ENCODE measurements around the gene LGALSL.

LGALSL gene

DNA sequence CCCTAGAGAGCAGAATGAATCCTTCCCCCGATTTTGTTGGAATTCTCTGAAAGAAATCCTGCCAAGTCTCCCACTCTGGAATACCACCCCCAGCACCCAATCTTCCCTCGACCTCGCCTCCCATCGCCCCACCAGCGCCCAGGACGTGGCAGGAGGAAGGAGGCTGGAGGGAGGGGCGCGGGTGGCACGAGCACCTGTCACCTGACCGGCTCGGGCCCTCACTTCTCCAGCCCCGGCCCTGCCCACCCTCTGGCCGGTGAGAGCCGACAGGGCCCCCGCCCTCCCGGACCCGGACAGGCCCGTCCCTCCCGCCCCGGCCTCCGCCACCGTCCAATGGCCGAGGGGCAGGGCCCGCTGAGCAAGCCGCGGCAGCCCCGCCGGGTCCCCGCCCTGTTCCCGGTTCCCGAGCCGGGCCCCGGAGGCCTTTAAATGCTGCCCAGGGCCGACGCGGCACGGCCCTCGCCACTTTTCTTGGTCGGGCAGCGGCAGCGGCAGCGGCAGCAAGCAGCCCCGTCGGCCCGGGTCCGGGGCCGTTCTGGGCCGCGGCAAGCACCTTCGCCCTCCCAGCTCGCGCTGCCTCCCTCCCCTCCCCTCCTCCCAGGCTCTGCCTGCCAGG lies at the start of gene LGALSL:
Gene LGALSL (plus strand): TSS at position 393 of the 616 bp plus-strand sequence. CDS start 384 bp downstream, outside the sequence.
- DNase-seq (ENCODE audit: low read depth in 2 of 2), result no peak

DNA sequence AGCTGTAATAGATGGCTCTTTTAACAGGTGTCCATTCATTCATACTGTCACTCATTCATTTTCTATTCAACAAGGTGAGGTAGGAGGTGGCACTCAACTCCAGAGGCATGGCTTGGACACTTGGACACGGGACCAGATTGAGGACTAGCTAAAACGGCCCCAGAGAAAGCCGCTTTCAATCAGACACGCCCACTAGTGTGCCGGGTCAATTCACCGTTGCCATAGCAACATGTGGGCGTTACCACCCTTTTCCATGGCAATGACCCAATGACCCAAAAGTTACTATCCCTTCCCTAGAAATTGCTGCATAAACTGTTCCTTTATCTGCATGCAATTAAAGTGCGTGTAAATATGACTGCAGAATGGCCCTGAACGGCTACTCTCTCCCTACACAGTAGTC lies 49.2 kb upstream of the LGALSL start:
- no peak for DNase-seq (ENCODE audit: low read depth in 2 of 2)

DNA sequence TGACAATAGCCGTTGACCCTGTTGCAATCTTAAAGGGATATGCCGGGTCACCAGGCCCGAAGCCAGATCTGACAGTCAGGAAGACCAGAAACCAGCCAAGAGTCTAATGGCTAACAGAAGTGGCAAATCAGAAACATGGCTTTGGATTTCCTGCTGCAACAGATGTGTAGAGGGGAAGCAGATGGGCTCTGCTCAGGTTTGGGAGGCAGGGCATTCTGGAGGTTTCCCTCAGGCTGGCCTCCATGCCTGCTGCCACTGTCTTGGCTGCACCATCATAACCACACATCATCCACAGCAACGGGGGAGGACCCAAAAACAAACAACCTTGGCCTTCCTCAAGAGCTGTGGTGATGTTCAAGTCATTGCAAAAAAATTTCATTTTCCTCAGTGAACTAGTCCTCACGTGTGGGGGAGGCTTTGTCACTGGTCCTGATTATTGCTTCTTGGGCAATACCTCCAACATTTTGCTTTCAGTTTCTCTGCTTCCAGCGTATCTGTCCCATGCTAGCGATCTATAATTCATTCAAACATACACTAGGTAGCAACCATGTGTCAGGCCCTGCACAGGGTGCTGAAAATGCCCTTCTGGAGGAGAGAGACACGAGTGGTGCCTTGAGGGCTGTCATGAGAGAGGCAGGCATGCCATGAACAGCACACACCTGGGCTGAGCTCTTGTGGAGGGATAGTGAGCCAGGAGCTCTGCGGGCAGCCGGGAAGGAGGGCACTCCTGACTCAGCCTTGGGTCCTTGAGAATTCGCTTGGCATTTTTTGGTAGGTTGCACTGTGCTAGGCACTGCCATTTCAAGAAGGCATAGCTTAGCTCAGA lies 48.2 kb upstream of the LGALSL start:
- no peak for DNase-seq (ENCODE audit: low read depth in 2 of 2)

DNA sequence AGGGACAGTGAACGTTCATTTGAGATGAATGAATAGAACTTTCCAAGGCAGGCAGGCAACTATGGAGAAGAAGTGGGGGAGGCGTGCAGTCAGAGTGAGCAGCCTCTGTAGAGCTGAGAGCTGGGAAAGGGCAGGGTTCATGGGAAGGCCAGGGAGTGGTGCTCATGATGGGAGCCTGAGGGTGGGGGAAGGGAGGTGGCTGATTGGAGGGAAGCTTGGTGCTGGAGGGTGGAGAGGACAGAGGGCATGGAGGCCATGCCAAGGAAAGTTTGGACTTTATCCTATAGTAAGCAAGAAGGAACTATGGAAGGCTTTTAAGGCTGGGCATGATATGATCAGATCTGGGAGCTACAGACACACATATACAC lies 47.6 kb upstream of the LGALSL start:
- DNase-seq (ENCODE audit: low read depth in 2 of 2), result no peak

DNA sequence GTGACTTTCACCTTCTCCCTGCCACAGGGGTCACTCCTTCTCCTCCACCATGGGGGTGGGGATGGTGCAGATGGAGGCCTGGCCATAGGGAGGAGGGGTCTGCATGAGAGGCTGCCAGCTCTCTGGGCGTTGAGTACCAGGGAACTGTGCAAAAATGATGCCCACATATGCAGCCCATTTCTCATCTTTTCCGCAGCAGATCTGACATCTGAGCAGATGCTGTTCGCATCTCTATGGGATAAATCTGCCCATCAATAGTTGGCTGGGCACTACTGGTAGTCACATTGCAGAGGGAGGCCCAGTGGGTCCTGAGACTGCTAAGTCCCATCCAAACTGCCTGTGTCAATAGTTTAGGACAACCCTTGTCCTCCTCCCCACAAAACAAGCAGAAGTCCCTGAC lies 45.9 kb upstream of the LGALSL start:
- no peak for DNase-seq (ENCODE audit: low read depth in 2 of 2)

DNA sequence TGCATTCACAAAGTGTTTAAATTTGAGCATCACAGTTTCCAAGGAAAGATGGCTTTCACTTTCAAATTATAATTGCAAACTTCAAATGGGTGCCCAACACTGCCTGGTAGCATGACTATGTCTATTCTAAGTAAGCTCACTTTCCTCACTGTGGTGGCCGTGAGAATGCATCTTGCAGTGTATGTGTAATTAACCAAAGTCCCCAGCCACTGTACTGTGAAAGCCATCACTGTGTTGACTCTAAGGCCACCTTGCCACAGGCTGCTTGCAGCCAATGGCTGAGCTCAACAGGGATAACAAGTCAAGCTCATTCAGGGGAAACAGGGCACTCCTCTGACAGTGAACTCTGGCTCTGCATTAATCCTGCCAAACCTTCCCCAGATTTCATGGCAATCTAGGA lies 43.3 kb upstream of the LGALSL start:
- no peak for DNase-seq (ENCODE audit: low read depth in 2 of 2)

DNA sequence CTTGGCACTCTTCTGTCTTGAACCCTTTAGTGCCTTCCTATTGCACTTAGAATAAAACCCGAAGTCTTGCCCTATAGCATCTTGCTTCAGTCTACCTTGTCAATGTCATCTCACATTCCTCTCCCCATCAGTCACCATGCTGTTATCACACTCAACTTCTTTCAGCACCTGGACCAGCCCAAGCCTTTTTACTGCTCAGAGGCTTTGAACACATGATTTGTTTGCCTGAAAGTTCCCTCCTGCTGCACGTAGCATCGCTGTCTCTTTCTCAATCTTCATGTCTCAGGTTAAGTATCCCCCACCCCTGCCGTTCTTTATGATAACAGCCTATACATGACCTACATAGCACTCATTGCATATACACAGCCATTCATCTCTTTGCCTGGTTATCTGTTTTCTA lies 41.3 kb upstream of the LGALSL start:
- DNase-seq (ENCODE audit: low read depth in 2 of 2), result no peak

DNA sequence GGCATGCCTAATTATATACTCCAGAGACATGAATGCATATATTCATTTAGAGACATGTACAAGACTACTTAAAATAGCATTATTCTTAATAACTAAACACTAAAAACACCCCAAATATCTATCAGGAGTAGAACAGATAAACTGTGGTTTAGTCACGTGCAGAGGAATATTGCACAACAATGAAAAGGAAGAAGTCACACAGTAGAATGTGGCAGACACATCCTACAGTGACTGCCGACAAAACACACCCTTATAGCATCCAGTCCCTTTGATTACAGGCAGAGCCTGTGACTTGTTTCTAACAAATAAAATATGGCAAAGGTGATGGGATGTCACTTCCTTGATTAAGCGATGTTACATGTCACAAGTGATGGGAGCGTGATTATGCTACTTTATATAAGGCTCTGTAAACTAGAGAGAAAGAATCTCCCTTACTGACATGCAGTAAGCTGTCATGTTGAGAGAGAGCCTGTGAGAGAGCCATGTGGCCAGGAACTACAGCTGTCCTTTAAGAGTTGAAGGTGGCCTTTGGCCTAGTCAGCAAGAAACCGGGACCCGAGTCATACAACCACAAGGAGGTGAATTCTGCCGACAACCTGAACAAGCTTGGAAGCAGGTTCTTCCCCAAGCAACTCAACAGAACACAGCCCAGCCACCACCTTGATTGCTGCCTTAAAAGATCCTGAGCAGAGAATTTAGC lies 39.1 kb upstream of the LGALSL start:
- DNase-seq (ENCODE audit: low read depth in 2 of 2), result no peak

DNA sequence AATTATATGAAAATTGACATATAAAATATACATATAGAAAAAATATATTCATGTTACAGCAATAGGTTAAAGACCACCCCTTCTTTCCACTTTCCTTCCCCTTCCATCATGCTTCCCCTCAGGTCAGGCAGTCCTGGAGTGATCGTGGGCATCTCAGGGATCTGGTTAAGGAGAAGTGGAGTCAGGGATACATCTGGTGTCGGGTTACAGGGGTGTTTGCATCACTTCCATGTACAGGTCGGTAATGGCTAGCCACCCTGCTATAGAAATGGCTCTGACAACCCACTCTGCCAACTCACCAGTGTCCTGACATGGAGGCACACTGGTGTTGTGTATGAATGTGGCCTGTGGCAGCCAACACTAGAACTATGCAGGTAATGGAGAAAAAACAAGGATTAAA lies 36.3 kb upstream of the LGALSL start:
- DNase-seq (ENCODE audit: low read depth in 2 of 2), result no peak

DNA sequence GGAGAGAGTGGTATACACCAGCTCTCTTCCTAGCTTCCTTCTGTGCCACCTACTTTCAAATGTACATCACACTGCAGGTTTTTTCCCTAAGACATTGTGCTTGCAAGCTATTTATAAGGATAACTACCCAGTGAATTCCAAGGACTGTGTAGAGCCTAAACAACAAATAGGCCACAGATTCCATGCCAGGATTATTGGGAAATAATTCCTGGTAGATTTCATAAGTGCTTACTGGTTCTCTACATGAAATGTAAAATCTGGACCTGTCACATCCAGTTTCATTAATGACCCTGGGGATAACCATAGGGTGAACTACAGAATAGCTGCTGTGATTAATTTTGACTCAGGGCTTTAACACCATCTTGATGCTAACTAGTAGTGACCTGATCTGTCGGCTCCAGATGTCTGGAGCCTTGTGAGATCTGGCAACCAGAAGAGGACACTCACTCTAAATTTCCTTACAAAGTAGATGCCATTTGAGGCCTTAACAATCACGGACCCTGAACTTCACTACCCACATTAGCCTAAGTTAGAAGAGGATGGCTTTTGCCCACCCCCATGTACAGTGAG lies 34.3 kb upstream of the LGALSL start:
- no peak for DNase-seq (ENCODE audit: low read depth in 2 of 2)

DNA sequence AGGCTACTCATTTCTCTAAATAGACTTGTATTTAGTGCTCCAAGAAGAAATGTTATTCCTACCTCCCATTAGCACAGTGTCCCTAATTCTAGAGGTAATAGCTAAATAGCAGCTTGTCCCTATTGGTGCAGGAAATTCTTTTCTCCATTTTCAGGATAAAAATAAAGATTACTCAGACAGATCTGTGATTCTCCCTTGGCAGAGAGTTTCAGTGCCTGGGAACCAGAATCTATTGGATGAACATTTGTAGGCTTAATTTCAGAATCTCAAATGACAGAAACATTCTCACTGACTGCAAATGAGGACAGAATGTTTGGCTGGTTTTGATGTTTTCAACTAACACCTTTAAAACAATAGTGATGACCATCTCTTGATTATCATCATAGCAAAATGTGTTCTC lies 33.3 kb upstream of the LGALSL start:
- DNase-seq (ENCODE audit: low read depth in 2 of 2), result no peak

DNA sequence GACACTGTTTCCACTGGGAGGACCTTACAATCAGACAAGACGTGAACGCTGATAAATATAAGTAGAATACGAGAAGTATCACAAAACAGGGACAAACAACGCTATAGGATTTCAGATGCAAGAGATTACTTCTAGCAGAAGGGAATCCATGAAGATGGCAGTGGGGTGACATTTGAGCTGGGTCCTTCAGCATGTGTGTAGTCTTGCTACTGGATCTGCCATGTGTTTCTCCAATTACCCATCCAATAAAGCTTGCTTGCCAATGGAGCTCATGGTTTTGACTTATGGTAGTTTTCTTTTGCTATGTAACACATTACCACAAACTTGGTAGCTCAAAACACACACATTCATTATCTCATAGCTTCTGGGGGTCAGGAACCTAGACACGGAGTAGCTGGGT lies 32.8 kb upstream of the LGALSL start:
- DNase-seq (ENCODE audit: low read depth in 2 of 2), result no peak

DNA sequence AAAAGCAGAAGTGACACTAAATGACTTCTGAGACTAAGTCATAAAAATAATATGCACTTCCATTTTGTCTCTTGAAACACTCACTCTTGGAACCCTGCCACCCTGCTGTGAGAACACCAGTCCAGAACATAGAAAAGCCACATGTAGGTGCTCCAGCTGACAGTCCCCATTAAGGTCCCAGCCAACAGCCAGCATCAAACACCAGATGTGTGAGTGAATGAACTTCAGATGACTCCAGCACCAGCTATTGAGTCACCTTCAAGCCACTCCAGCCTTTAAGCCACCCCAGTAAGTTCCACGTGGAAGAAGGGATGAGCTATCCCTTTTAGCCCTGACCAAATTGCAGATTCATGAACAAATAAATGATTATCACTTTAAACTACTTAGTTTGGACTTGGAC lies 31.5 kb upstream of the LGALSL start:
- no peak for DNase-seq (ENCODE audit: low read depth in 2 of 2)

DNA sequence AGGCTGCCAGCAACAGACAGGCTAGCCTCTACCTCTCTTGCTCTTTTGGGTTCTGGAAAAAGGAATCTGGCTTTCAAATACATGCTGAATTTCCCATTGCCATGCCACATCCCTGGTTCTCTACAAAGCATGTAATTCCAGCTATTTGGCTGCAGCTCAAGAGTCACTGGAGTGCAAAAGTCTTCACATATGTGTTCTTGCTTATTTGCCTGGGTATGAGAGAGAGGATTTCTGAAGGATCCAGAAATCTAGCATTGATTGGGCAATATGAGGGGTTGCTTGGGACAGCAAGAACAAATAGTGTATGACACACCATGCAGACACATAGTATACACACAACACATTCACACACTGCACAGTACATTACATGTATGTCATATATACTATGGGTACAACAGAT lies 30.7 kb upstream of the LGALSL start:
- no peak for DNase-seq (ENCODE audit: low read depth in 2 of 2)

DNA sequence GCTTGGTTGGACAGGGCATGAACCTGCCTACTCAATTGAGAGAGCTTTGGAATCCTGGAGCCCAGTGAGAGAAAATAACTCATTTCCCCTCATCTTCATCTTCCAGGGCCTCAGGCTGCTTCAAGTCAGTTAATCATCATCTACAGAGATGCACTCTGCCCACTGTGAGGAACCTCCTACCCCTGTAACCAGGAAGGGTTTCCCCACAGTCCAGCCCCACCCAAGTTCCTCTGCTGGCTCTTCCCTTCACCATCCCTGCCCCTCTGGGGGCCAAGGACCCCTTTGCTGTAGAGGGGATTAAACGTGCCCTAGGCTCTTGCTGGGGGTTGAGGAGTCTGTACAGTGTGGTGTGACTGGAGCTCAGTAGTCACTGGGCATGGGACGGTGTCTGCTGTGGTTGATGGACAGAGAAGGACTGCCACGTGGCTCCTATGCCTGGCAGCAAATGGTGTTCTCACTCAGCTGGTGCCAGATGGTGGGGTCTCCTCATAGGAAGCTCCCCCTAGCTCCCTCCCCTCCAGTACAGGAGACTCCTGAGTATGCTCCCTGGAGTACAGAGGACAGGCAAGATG lies 29.5 kb upstream of the LGALSL start:
- DNase-seq (ENCODE audit: low read depth in 2 of 2), result no peak

DNA sequence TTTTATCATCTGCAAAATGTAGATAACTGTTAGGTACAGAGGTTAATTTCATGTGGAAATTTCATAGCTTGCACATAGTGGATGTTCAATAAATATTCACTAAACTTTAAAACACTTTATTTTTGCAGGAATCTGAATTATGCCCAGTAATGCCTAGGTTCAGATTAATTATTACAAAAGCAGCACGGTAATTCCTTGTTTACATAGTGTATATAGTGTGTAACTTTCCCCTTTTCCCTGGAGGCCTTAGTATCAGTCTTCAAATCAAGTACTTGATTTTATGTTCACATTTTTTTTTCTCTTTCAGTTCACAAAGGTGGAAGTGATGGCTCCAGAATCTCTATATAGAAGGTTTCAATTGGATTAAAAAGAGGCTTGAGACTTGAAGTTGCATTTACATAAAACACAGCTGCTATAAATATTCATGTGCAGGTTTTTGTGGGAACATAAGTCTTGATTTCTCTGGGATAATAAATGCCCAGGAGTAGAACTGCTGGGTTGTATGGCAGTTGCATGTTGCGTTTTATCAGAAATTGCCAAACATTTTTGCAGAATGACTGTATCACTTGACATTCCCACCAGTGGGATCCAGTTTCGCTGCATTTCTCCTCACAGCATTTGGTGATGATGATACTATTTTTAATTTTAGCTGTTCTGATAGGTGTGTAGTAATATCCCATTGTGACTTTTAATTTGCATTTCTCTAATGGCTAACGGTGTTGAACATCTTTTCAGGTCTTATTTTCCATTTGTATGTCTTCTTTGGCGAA lies 27.6 kb upstream of the LGALSL start:
- no peak for DNase-seq (ENCODE audit: low read depth in 2 of 2)

DNA sequence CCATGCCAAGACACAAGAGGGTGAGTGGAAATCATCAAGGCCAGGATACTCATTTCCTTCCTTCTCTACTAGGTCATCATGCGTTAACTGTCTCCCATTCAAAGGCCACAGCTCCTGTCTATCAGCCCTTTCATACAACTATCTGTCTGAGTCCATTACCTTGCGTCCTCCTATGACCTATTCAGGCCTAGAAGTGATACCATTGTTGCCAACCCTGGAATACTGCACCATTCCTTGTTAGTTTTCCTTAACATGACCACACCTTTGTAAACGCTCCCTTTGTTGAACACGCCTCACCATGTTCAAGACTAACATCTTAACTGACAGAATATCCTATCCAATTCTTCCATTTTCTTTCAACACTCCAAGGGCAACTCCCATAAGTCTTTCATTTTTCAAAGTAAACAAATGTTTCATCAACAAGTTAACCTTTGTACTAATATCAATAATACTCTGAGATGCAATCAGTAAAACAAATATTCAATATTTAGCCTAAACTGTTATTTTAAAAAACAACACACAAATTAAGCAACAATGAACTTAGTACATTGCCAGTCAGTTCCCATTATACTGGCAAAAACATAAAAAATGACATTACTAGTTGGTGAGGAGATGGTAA lies 19.8 kb upstream of the LGALSL start:
- no peak for DNase-seq (ENCODE audit: low read depth in 2 of 2)

DNA sequence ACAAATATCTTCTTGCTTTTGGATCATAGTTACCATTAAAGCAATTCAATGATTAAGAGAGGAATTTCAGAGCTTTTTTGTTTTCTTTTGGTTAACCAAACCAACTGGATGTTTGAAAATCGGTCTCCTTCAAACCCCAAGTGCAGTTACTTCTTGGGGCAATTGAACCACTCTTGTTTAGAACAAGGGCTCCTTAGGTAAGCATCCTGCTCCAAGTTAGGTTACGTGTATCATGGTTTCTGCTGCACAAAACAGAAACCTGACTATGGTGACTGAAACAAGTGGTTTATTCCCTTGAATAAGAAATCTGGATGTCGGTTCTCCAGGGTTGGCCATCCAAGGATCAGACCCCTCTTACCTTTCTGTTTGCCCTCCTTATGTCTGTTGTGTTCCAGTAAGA lies 16.1 kb upstream of the LGALSL start:
- DNase-seq (ENCODE audit: low read depth in 2 of 2), result no peak

DNA sequence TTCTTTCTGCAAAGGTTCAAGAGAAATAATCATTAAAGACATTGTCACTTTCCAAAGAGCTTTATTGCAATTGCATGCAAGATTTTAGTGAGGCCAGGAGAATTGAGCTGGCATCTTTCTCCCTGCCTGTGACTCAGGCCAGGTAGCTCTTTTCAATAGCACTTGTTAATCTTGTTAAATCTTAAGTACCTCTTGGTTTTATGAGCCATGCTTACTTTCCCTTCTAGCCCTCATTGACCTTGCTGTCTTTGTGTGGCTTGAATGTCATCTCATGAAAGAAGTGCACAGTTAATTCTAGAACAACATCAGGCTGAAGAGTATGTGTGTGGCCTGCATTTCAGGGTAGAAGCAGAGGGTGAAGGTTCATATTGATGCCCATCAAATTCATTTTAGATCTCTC lies 14.8 kb upstream of the LGALSL start:
- no peak for DNase-seq (ENCODE audit: low read depth in 2 of 2)

DNA sequence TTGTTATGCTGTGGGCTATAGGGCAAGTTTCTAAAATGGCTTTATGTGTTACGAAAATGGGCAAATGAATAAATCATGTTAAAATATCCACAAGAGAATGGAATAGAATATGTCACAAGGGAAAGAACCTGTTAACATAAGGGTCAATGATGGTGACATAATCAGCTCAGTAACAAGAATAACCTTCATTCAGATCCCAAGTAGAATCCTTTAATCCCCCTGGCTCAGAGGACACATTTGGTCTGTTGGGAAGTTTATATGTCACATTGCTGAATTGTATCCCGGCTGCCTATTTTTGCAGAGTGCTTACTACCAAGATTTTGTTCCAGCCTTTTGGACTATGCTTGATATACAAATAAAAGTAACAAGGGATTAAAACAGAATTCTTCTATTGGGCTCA lies 13.1 kb upstream of the LGALSL start:
- no peak for DNase-seq (ENCODE audit: low read depth in 2 of 2)

DNA sequence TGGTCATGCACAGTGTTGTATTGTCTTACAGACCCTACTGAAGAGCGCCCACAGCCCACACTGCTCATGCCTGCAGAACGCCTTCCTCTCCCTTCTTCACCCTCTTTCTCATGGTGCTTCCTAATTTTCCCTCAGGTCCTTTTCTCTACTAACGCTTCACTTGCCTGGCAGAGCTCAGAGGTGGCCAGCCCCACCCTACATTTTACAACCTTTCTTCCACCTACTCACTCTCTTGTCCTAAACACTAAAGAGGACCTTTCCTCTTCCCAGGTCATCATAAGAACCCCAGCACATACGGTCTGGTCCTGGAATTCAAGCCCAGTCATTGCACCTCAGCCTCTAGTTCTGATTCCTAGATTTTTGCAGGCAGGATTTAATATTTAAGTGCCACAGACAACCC lies 11.7 kb upstream of the LGALSL start:
- no peak for DNase-seq (ENCODE audit: low read depth in 2 of 2)

Data from stimulated activated CD8-positive, alpha-beta memory T cell treated with anti-CD3 and anti-CD28 coated beads, Interleukin-2, amount 100 ng/mL, for 1 hour (primary cell).